Skin of body (tissue), 2 donors: ENCODE measurements around the gene OTOA. TPM values are rescaled to one million over a fixed set of nuclear protein-coding genes. Genes with fewer than 3 reads are reported as not detected.
"Not testable (repeated sequence)": the region's sequence is repeated elsewhere in the genome, so short reads cannot be mapped to it uniquely, and the experiment has no call there.

ENCODE experiments used
- DNase-seq: peaks from one replicate; lab custom pipeline; 2025; lab: John Stamatoyannopoulos, UW
- total RNA-seq: library from RNA; depleted of rRNA; stranded (reverse); fragments of >200 nt; gene quantifications from one replicate; pipeline ENCODE4 v1.2.3, GENCODE V29; 2014

Gene OTOA
- total RNA-seq, 1 donor from 2014 or later: 0.10 TPM

GRCh38 chr16:21673469-21673868 is 9.7 kb downstream of the OTOA start:
- no peak for DNase-seq

- not testable (repeated sequence) for DNase-seq
These were observed 10.7 kb downstream of the OTOA start for GRCh38 chr16:21674456-21674855.

- not testable (repeated sequence) for DNase-seq
These were observed 16.9 kb downstream of the OTOA start for GRCh38 chr16:21680714-21681113.

DNA sequence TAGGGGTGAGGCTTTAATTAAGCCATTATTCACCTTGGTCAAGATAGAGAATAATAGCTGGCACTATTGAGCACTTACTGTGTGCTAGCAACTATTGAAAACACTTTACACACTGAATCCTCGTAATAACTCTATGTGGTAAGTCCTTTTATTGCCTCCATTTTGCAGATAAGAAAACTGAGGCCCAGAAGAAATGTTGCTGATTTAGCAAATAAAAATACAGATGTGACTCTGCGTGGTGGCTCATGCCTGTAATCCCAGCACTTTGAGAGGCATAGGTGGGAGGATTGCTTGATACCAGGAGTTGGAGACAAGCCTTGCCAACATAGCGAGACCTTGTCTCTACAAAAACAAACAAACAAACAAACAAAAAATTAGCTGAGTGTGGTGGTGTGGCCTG is 19.4 kb downstream of the OTOA start:
- DNase-seq: no peak

DNA sequence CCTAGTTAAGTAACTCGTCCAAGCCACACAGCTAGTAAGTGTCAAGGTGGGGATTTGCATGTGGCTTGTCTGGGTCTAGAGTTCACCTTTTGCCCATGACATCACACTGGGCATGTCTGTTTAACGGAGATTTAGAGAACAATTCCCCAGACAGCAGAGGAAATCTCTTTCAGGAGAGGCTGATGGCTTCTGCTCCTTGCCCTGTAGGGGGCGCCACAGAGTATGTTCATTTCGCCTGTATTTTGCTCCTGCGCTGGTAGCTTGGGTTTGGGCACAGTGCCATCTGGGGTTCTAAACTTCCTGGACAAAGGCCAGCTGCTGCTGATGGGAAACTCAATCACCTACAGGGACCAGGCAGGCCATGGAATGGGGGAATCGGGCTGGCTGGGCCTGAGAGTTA is 20.4 kb downstream of the OTOA start:
- DNase-seq: no peak

GRCh38 chr16:21685034-21685455 is 21.3 kb downstream of the OTOA start:
- no peak for DNase-seq

- no peak for DNase-seq
These were observed 25.3 kb downstream of the OTOA start for GRCh38 chr16:21689107-21689506.

GRCh38 chr16:21690967-21691366 is 27.2 kb downstream of the OTOA start:
- not testable (repeated sequence) for DNase-seq

DNA sequence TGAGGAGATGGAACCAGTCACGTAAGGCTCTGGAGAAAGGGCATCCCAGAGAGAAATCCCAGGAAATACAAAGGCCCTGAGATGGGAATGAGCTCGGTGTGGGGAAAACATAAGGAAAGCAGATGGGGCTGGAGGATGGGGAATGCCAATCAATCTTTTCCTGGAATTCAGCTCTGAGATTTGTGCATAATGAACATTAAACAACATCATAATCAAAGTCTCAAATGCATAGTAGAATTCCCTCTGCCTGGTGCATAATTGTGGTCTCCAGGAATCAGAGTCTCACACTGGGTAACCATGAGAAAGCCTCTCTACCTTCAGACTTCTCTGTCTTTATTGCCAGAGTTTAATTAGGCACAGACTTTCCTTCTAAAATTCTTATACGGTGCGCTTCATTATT is 30.8 kb downstream of the OTOA start:
- peak; percentile 31 for DNase-seq

DNA sequence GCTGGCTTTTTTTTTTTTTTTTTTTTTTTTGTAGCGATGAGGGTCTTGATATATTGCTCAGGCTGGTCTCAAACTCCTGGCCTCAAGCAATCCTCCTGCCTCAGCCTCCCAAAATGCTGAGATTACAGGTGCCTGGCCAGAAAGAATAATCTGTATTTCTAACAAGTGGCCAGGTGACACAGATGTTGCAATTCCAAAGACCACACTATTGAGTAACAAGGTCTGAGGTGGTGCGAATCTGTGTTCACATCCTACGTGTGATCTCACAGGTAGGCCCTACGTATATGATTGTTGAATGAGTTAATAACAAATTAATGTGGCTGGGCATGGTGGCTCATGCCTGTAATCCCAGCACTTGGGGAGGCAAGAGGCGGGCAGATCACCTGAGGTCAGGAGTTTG is 33.3 kb downstream of the OTOA start:
- DNase-seq: no peak

DNA sequence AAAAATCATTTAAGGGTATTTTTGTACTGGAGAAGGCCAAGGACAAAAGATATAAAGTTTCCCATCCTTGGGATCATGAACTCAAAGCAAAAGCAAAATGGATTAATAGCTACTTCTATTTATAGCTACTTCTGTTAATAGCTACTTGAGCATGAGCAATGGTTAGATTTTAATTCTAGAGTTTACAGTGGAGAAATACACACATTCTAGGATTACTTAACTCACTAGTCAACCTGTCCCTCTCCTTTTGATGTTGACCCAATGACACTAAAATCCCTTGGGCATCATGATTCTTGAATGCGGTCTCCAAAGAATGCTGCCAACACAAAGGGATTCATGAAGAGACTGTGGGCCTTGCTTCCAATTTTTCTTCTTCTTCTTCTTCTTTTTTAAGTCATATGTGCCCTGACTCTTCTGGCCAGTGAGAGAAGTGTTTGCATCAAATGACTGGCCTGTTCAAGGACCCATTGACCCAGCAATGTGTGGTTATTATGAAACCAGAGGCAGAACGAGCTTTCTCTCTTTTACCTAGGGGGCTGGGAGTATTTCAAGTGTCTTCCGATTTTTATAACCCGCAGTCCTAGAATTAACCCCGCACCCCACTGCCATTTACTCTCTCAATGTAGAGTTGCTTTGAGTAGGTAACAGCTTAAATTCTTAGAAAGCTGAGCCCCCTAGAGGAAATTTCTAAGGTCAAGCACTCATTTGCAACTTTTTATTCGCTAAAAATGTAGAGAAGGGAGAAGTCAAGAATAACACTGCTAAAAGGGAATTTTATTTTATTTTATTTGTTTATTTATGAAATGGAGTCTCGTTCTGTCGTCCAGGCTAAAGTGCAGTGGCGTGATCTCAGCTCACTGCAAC is 34.6 kb downstream of the OTOA start:
- no peak for DNase-seq

- DNase-seq: no peak
These were observed 37.5 kb downstream of the OTOA start for GRCh38 chr16:21701271-21701670.

DNA sequence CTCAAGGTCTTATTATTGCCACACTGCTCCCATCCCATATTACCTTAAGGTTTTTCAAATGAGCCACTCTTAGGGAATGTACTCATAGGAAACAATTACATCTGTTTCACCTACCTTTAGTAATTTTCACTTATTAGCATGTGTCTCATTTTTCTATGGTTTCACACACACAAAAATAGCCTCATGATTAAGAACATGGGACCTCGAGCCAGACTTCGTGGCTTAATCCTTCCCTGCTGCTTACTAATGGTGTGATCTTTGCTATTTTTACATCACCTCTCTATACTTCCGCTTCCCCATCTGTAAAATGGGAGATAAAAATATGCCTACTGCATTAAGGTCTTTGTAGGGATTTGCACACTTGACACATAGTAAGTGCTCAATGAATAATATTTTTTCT is 38.5 kb downstream of the OTOA start:
- DNase-seq: no peak

DNA sequence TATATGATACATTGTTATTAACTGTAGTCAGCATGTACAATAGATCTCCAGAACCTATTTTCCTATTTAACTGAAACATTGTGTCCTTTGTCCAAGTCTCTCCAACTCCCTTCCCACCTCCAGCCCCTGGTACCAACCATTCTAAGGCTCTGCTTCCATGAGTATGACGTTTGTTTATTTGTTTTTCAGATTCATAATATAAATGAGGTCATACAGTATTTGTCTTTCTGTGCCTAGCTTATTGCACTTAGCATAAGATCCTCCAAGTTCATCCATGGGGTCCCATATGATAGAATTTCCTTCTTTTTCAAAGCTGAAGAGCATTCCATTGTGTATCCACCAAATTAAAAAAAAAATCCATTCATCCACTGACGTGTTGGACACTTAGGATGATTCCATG is 39.4 kb downstream of the OTOA start:
- DNase-seq: no peak

- no peak for DNase-seq
These were observed 39.9 kb downstream of the OTOA start for GRCh38 chr16:21703589-21704174.

GRCh38 chr16:21704266-21704665 is 40.5 kb downstream of the OTOA start:
- DNase-seq: no peak

- DNase-seq: no peak
These were observed 41.0 kb downstream of the OTOA start for GRCh38 chr16:21704733-21705132.

GRCh38 chr16:21708533-21709115 is 44.9 kb downstream of the OTOA start:
- peak; percentile 19 for DNase-seq

DNA sequence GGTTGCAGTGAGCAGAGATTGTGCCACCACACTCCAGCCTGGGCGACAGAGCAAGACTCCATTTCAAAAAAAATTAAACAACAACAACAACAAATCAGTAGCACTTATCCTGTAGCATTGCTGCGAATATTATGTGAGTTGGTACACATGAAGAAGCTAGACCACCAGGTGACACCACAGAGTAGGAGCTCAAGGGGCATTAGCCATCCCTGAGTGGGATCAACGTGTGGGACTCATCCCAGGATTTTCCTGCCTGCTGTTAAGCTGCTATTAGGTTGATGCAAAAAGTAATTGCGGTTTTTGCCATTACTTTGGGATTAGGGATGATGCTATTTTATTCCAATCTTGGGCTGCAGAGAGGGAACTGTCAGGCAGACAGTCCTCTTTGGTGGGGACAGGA is 47.2 kb downstream of the OTOA start:
- DNase-seq: no peak

DNA sequence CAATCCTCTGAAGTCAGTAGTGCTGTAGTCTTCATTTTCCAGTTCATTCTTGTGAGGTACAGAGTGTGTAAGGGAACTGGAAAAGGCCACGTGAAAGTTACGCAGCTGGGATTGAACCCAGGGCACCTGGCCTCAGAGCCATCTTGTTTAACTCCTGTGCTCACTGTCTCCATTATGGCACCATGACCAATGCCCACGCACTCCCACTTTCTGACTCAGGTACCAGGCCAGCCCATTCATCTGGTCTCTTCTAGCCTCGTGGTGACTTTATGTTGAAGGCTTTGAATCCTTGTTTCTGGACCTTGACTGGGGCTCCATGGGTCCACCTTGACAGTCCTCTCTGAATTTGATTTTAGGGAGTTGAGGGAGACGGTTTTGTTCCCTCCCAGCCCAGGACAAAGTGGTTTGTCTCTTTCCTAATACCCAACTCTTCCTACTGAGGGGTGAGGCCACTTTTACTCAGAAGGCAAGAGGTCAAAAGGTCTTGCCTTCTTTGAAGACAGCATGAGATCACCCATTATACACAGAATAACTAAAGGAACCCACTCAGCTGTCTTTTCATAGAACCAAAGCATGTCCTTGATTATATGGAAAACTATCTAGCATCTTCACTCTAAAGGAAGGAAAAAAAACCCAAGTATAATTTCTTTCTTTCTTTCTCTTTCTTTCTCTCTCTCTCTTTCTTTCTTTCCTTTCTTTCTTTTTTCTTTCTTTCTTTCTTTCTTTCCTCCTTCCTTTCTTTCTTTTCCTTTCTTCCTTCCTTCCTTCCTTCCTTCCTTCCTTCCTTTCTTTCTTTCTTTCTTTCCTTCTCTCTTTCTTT is 50.0 kb downstream of the OTOA start:
- DNase-seq: no peak

GRCh38 chr16:21714369-21714618 is 50.5 kb downstream of the OTOA start:
- DNase-seq: not testable (repeated sequence)

DNA sequence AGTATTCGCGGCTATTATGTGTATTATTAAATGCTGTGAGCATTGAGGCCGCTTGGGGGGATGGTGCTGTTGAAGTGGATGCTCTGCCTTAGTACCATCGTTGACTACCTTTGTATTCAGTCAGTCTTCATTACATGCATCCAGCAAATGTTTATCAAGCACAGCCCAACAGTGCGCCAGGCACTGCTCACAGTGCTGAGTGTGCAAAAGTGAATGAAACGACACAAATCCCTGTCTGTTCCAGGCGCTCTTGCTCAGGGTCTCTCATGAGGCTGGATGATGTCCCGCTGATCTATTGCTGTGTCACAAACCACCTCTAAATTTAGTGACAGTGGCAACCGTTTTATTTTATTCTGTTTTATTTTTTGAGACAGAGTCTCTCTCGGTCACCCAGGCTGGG is 53.8 kb downstream of the OTOA start:
- no peak for DNase-seq
